ENCODE data around the gene GDI2. TPM values are rescaled to one million over a fixed set of nuclear protein-coding genes. Genes with fewer than 3 reads are reported as not detected.

Gene GDI2
- total and polyA plus RNA-seq, 4 experiments from 2014 or later = 137 to 248 (median 167) TPM

DNA sequence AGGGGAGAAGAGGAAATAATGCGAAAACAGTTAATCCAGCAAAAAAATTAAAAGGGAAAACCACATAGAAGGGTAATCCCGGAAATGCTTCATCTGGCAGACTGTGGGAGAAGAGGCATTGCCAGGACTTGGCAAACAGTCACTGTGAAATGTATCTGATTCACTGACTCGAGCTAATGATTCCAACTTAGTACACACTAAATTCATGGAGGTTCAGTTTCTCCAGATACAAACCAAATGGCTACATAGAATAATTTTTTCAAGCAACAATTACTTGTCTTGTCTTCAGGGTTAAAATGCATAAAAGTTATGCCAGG is 36.4 kb downstream of the GDI2 start:
- H3K36me3 Mint-ChIP-seq = peaks cover 43 to 69% of the 10 kb centered on the region in 2 donors
- peaks cover 27% of the 10 kb centered on the region for H3K4me1 ChIP-seq (ENCODE audit: insufficient read depth, low read length)
- H3K4me1 Mint-ChIP-seq = peaks cover 36 to 68% (median 48%) of the 10 kb centered on the region in 4 donors
- POLR2A ChIA-PET (ENCODE audit: partially characterized antibody) = interaction anchor here (1.4 to 2.8 kb wide), 5 partner anchors 12 to 37 kb away, joined by 4 to 24 read pairs (median 13); partner anchors contain the start of gene GDI2
- H3K4me3 ChIP-seq (ENCODE audit: low read length in 2 of 2) = no peak overlapping the region
- peaks cover 0 to 2% (median 0%) of the 10 kb centered on the region in 8 donors for H3K9me3 Mint-ChIP-seq
- H3K9me3 ChIP-seq (ENCODE audit: control insufficient read depth in 1 of 2, low read length in 2 of 2) = no peaks in the 10 kb centered on the region
- no peak for DNase-seq
- H3K36me3 ChIP-seq (ENCODE audit: insufficient read depth, low read length) = peaks cover 22% of the 10 kb centered on the region
- H3K27ac ChIP-seq (ENCODE audit: low read depth, low read length) = no peak overlapping the region
- no peaks in the 10 kb centered on the region for H3K27me3 Mint-ChIP-seq
- intact Hi-C loops (cut with micrococcal nuclease) = loop anchor here (10.0 kb wide), 1 partner anchor 92 kb away; the partner anchor contains the start of gene TASOR2
- H3K27ac Mint-ChIP-seq = peak overlapping the region; percentile 68 to 97 (median 93)
- H3K4me3 Mint-ChIP-seq = peak overlapping the region in 2 of 8 donors; percentile 73 to 79
- H3K27me3 ChIP-seq (ENCODE audit: insufficient read depth, low read length) = no peaks in the 10 kb centered on the region
- CTCF ChIA-PET (ENCODE audit: partially characterized antibody) = interaction anchor here (1.4 to 1.6 kb wide), 2 partner anchors 10 to 92 kb away, joined by 3 to 5 read pairs; no protein-coding TSS in a partner anchor

DNA sequence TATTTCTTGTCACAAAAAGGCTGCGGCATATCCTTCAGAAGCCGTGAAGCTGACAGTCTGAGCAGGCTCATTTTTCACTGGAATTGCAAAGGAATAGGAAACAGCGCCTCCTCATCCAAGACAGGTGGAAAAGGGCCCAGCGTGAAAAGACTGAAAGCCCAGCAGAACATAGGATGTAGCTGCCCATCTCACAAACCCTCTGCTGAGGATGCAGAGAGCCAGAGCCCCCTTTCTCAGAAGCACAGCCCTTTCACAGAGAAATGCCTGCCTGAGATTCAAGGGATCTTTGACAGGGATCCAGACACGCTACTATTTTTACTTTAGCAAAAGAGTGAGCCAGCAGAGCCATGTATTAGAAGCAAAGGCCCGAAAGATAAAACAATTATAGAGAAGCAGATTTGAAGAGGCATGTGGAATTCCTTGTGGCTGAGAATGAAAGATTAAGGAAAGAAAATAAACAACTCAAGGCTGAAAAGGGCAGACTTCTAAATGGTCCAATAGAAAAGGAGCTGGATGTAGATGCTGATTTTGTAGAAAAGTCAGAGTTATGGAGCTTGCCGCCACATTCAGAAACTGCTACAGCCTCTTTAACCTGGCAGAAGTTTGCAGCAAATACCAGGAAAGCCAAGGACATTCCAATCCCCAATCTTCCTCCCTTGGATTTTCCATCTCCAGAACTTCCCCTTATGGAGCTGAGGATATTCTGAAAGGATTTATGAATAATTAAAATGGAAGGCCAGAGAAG is 36.9 kb downstream of the GDI2 start:
- H3K27me3 ChIP-seq (ENCODE audit: insufficient read depth, low read length) = no peaks in the 10 kb centered on the region
- Mint-ChIP-seq H3K27me3 (no peaks in the 10 kb centered on the region), H3K36me3 (peaks cover 46 to 71% of the 10 kb centered on the region in 2 donors), H3K4me3 (peak overlapping the region; percentile 56 to 81 (median 76)), H3K4me1 (peaks cover 35 to 65% (median 46%) of the 10 kb centered on the region in 4 donors), H3K27ac (peak overlapping the region; percentile 88 to 97 (median 94)), H3K9me3 (peaks cover 0 to 2% (median 0%) of the 10 kb centered on the region in 8 donors)
- intact Hi-C loops (cut with micrococcal nuclease) = loop anchor here (10.0 kb wide), 1 partner anchor 92 kb away; the partner anchor contains the start of gene TASOR2
- peaks cover 23% of the 10 kb centered on the region for H3K36me3 ChIP-seq (ENCODE audit: insufficient read depth, low read length)
- peak overlapping the region in 1 of 2 donors; percentile 23 for H3K4me3 ChIP-seq (ENCODE audit: low read length in 2 of 2)
- CTCF ChIA-PET (ENCODE audit: partially characterized antibody) = interaction anchor here (1.4 to 1.6 kb wide), 3 partner anchors 11 to 92 kb away, joined by 3 to 5 read pairs (median 3); no protein-coding TSS in a partner anchor
- H3K4me1 ChIP-seq (ENCODE audit: insufficient read depth, low read length) = peaks cover 26% of the 10 kb centered on the region
- DNase-seq = no peak
- POLR2A ChIA-PET (ENCODE audit: partially characterized antibody) = interaction anchor here (1.3 to 2.8 kb wide), 8 partner anchors 11 to 115 kb away, joined by 3 to 24 read pairs (median 4); partner anchors contain the start of genes FBH1 and GDI2
- no peaks in the 10 kb centered on the region for H3K9me3 ChIP-seq (ENCODE audit: control insufficient read depth in 1 of 2, low read length in 2 of 2)
- H3K27ac ChIP-seq (ENCODE audit: low read depth, low read length) = peak overlapping the region; percentile 58

DNA sequence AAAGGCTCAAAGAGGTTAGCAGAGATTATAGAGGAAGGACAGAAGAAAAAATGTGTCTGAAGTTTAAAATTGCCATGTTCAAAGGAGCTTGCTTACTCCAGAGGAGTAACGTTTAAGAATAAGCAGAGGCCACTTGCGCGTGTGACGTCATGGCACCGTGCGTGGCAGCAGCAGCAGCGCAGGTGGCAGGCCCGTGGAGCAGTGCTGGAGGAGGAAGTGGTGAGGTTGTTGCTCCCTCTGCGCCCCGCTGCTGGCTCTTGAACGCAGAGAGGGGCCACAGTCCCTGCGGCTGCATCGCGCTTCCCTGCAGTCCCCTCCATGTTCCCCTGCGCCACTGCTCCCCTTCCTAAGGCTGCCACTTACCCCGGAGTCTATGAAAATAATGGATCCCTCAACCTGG is 37.5 kb downstream of the GDI2 start:
- Histone ChIP-seq H3K27ac (ENCODE audit: low read depth, low read length) (peak overlapping the region; percentile 58), H3K27me3 (ENCODE audit: insufficient read depth, low read length) (no peaks in the 10 kb centered on the region), H3K9me3 (ENCODE audit: control insufficient read depth in 1 of 2, low read length in 2 of 2) (no peaks in the 10 kb centered on the region), H3K36me3 (ENCODE audit: insufficient read depth, low read length) (peaks cover 23% of the 10 kb centered on the region), H3K4me3 (ENCODE audit: low read length in 2 of 2) (peak overlapping the region in 1 of 2 donors; percentile 23), H3K4me1 (ENCODE audit: insufficient read depth, low read length) (peaks cover 26% of the 10 kb centered on the region)
- Mint-ChIP-seq H3K4me1 (peaks cover 33 to 60% (median 43%) of the 10 kb centered on the region in 4 donors), H3K27ac (peak overlapping the region; percentile 88 to 97 (median 94)), H3K4me3 (peak overlapping the region; percentile 56 to 81 (median 76)), H3K27me3 (no peaks in the 10 kb centered on the region), H3K36me3 (peaks cover 42 to 70% of the 10 kb centered on the region in 2 donors), H3K9me3 (peaks cover 0 to 2% (median 0%) of the 10 kb centered on the region in 8 donors)
- ChIA-PET POLR2A (ENCODE audit: partially characterized antibody) (interaction anchor here (1.3 to 2.8 kb wide), 8 partner anchors 10 to 116 kb away, joined by 3 to 24 read pairs (median 4); partner anchors contain the start of genes FBH1 and GDI2), CTCF (ENCODE audit: partially characterized antibody) (interaction anchor here (1.5 to 1.6 kb wide), 2 partner anchors 29 to 93 kb away, joined by 3 read pairs; no protein-coding TSS in a partner anchor)
- intact Hi-C loops (cut with micrococcal nuclease) = loop anchor here (2.0 to 10.0 kb wide), 2 partner anchors 37 to 91 kb away; partner anchors contain the start of genes GDI2 and TASOR2
- DNase-seq = peak; percentile 82 to 89 (median 85)

DNA sequence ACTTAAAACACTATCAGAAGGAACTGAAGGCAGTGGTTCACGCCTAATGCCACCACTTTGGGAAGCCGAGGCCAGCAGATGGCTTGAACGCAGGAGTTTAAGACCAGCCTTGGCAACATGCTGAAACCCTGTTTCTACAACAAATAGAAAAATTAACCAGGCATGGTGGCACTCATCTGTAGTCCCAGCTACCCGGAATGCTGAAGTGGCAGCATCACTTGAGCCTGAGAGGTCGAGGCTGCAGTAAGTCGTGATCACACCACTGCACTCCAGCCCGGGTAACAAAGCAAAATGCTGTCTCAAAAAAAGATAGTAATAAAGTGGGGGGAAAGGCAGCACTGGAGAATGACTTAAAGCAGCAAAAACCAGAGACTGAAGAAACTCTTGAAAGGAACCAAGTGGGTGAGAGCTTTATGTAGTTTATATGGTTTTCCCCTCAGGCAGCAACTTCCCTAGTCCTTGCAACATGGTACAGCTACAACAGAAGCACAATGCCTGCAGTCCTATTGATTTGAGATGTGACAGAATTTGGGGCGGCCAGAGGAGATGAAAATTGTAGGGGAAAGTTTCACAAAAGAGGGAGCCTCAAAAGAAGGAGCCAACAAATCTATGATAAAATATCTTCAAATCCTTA is 38.1 kb downstream of the GDI2 start:
- peak overlapping the region; percentile 90 to 97 (median 94) for H3K27ac Mint-ChIP-seq
- peak overlapping the region in 7 of 8 donors; percentile 56 to 81 (median 76) for H3K4me3 Mint-ChIP-seq
- no peaks in the 10 kb centered on the region for H3K27me3 Mint-ChIP-seq
- H3K4me1 Mint-ChIP-seq = peaks cover 28 to 56% (median 40%) of the 10 kb centered on the region in 4 donors
- H3K9me3 Mint-ChIP-seq = peaks cover 0 to 2% (median 0%) of the 10 kb centered on the region in 8 donors
- Histone ChIP-seq H3K27me3 (ENCODE audit: insufficient read depth, low read length) (no peaks in the 10 kb centered on the region), H3K36me3 (ENCODE audit: insufficient read depth, low read length) (peaks cover 23% of the 10 kb centered on the region), H3K4me3 (ENCODE audit: low read length in 2 of 2) (no peak overlapping the region), H3K4me1 (ENCODE audit: insufficient read depth, low read length) (peaks cover 26% of the 10 kb centered on the region), H3K9me3 (ENCODE audit: control insufficient read depth in 1 of 2, low read length in 2 of 2) (no peaks in the 10 kb centered on the region), H3K27ac (ENCODE audit: low read depth, low read length) (peak overlapping the region; percentile 58)
- POLR2A ChIA-PET (ENCODE audit: partially characterized antibody) = interaction anchor here (1.3 to 2.8 kb wide), 6 partner anchors 10 to 116 kb away, joined by 3 to 24 read pairs (median 9); partner anchors contain the start of genes FBH1 and GDI2
- peaks cover 41 to 68% of the 10 kb centered on the region in 2 donors for H3K36me3 Mint-ChIP-seq
- CTCF ChIA-PET (ENCODE audit: partially characterized antibody) = interaction anchor here (1.5 kb wide), 1 partner anchor 29 kb away, joined by 3 read pairs; no protein-coding TSS in a partner anchor
- DNase-seq = no peak
- intact Hi-C loops (cut with micrococcal nuclease) = loop anchor here (2.0 to 10.0 kb wide), 2 partner anchors 38 to 90 kb away; partner anchors contain the start of genes GDI2 and TASOR2

GRCh38 chr10:5766189-5766588 is 47.0 kb downstream of the GDI2 start:
- no peak for DNase-seq
- Mint-ChIP-seq H3K4me3 (no peak overlapping the region), H3K9me3 (no peaks in the 10 kb centered on the region), H3K4me1 (peaks cover 0 to 11% (median 5%) of the 10 kb centered on the region in 4 donors), H3K27me3 (no peaks in the 10 kb centered on the region), H3K36me3 (peaks cover 53 to 75% of the 10 kb centered on the region in 2 donors), H3K27ac (peak overlapping the region in 6 of 7 donors; percentile 20 to 75 (median 56))
- H3K27me3 ChIP-seq (ENCODE audit: insufficient read depth, low read length) = no peaks in the 10 kb centered on the region
- POLR2A ChIA-PET (ENCODE audit: partially characterized antibody) = interaction anchor here (1.2 to 3.5 kb wide), 2 partner anchors 9 to 48 kb away, joined by 5 to 13 read pairs; partner anchors contain the start of gene GDI2
- no peaks in the 10 kb centered on the region for H3K4me1 ChIP-seq (ENCODE audit: insufficient read depth, low read length)
- H3K4me3 ChIP-seq (ENCODE audit: low read length in 2 of 2) = no peak overlapping the region
- H3K36me3 ChIP-seq (ENCODE audit: insufficient read depth, low read length) = peaks cover 51% of the 10 kb centered on the region
- no peak overlapping the region for H3K27ac ChIP-seq (ENCODE audit: low read depth, low read length)
- CTCF ChIA-PET (ENCODE audit: partially characterized antibody) = interaction anchor here (1.4 kb wide), 1 partner anchor 136 kb away, joined by 4 read pairs; no protein-coding TSS in a partner anchor
- intact Hi-C loops (cut with micrococcal nuclease) = no loop called here
- H3K9me3 ChIP-seq (ENCODE audit: control insufficient read depth in 1 of 2, low read length in 2 of 2) = no peaks in the 10 kb centered on the region

- no peak overlapping the region for H3K4me3 ChIP-seq (ENCODE audit: low read length in 2 of 2)
- peaks cover 0 to 13% (median 5%) of the 10 kb centered on the region in 4 donors for H3K4me1 Mint-ChIP-seq
- ChIA-PET POLR2A (ENCODE audit: partially characterized antibody) (interaction anchor here (3.5 kb wide), 1 partner anchor 10 kb away, joined by 13 read pairs; no protein-coding TSS in a partner anchor), CTCF (ENCODE audit: partially characterized antibody) (interaction anchor here (1.4 kb wide), 1 partner anchor 136 kb away, joined by 4 read pairs; no protein-coding TSS in a partner anchor)
- peaks cover 59 to 78% of the 10 kb centered on the region in 2 donors for H3K36me3 Mint-ChIP-seq
- H3K27ac ChIP-seq (ENCODE audit: low read depth, low read length) = no peak overlapping the region
- no peaks in the 10 kb centered on the region for H3K27me3 ChIP-seq (ENCODE audit: insufficient read depth, low read length)
- H3K9me3 Mint-ChIP-seq = no peaks in the 10 kb centered on the region
- H3K36me3 ChIP-seq (ENCODE audit: insufficient read depth, low read length) = peaks cover 54% of the 10 kb centered on the region
- no peaks in the 10 kb centered on the region for H3K27me3 Mint-ChIP-seq
- peak overlapping the region in 4 of 7 donors; percentile 9 to 74 (median 47) for H3K27ac Mint-ChIP-seq
- no peak overlapping the region for H3K4me3 Mint-ChIP-seq
- intact Hi-C loops (cut with micrococcal nuclease) = no loop called here
- DNase-seq = no peak
- H3K9me3 ChIP-seq (ENCODE audit: control insufficient read depth in 1 of 2, low read length in 2 of 2) = no peaks in the 10 kb centered on the region
- no peaks in the 10 kb centered on the region for H3K4me1 ChIP-seq (ENCODE audit: insufficient read depth, low read length)
These were observed 47.6 kb downstream of the GDI2 start for GRCh38 chr10:5765617-5766016.
